Liver (tissue), 9 donors: ENCODE results near the gene DCAF11. TPM values are rescaled to one million over a fixed set of nuclear protein-coding genes. Genes with fewer than 3 reads are reported as not detected.

Source experiments
- DNase-seq: peaks from one replicate; pipeline ENCODE4 v3.0.0-alpha.2; 2017; ENCODE audit warnings: low spot score
- H3K27ac ChIP-seq, 2 donors: one replicate each; pipeline ENCODE4 v1.7.0; 2013; ENCODE audit warnings: inconsistent platforms in 2 of 2, low read length in 2 of 2, control low read depth in 1 of 2, low read depth in 1 of 2, mild to moderate bottlenecking in 1 of 2
- H3K27me3 ChIP-seq, 4 donors: one replicate each; pipeline versions ENCODE4 v1.6.1 to v1.7.0; 2013; ENCODE audit warnings: low read length in 3 of 4, inconsistent platforms in 1 of 4, mild to moderate bottlenecking in 1 of 4, moderate library complexity in 1 of 4; ENCODE audit not compliant: control insufficient read depth in 4 of 4, insufficient read depth in 4 of 4
- H3K36me3 ChIP-seq, 4 donors: one replicate each; pipeline versions ENCODE4 v1.6.1 to v1.7.0; 2013; ENCODE audit warnings: low read length in 3 of 4, mild to moderate bottlenecking in 3 of 4, low read depth in 1 of 4, moderate library complexity in 1 of 4; ENCODE audit not compliant: control insufficient read depth in 4 of 4, insufficient read depth in 3 of 4
- H3K4me1 ChIP-seq, 4 donors: one replicate each; pipeline versions ENCODE4 v1.6.1 to v1.7.0; 2013; ENCODE audit warnings: low read length in 3 of 4, mild to moderate bottlenecking in 3 of 4, moderate library complexity in 1 of 4; ENCODE audit not compliant: control insufficient read depth in 4 of 4, insufficient read depth in 4 of 4
- H3K4me3 ChIP-seq, 3 donors: one replicate each; pipeline versions ENCODE4 v1.6.1 to v1.7.0; 2013; ENCODE audit warnings: low read length in 3 of 3, control low read depth in 1 of 3, low read depth in 1 of 3, mild to moderate bottlenecking in 1 of 3
- H3K9ac ChIP-seq, 2 donors: one replicate each; pipeline ENCODE4 v1.7.0; 2013; ENCODE audit warnings: low read length in 2 of 2, mild to moderate bottlenecking in 2 of 2, moderate library complexity in 2 of 2, control low read depth in 1 of 2, low read depth in 1 of 2
- H3K9me3 ChIP-seq, 4 donors: one replicate each; pipeline versions ENCODE4 v1.6.1 to v1.7.0; 2013; ENCODE audit warnings: low read length in 3 of 4; ENCODE audit not compliant: control insufficient read depth in 4 of 4
- EGR1 ChIP-seq, 2 donors: IDR thresholded peaks; 2 replicates each; pipeline ENCODE4 v1.6.1; 2016 to 2018; ENCODE audit warnings: antibody characterized with exemption in 2 of 2, low read depth in 2 of 2
- FOXA1 ChIP-seq: IDR thresholded peaks from 2 replicates; pipeline ENCODE4 v1.6.1; 2016; ENCODE audit warnings: antibody characterized with exemption
- FOXA2 ChIP-seq: IDR thresholded peaks from 2 replicates; pipeline ENCODE4 v1.6.1; 2016; ENCODE audit warnings: antibody characterized with exemption
- GABPA ChIP-seq, 2 donors: IDR thresholded peaks in 1 of 2; conservative IDR thresholded peaks in 1 of 2; 2 replicates each; pipeline ENCODE4 v1.6.1; 2016; ENCODE audit warnings: antibody characterized with exemption in 2 of 2, mild to moderate bottlenecking in 1 of 2, moderate library complexity in 1 of 2
- HNF4A ChIP-seq, 2 donors: conservative IDR thresholded peaks; 2 replicates each; pipeline ENCODE4 v1.6.1; 2016; ENCODE audit warnings: antibody characterized with exemption in 2 of 2, mild to moderate bottlenecking in 2 of 2
- HNF4G ChIP-seq: IDR thresholded peaks from 2 replicates; pipeline ENCODE4 v1.6.1; 2016; ENCODE audit warnings: antibody characterized with exemption
- JUND ChIP-seq, 2 donors: IDR thresholded peaks; 2 replicates each; pipeline ENCODE4 v1.6.1; 2016; ENCODE audit warnings: antibody characterized with exemption in 2 of 2
- NR2F2 ChIP-seq: IDR thresholded peaks from 2 replicates; pipeline ENCODE4 v1.6.1; 2016; ENCODE audit warnings: antibody characterized with exemption
- RAD21 ChIP-seq, 2 donors: IDR thresholded peaks; 2 replicates each; pipeline ENCODE4 v1.6.1; 2016; ENCODE audit warnings: antibody characterized with exemption in 2 of 2, mild to moderate bottlenecking in 2 of 2
- RXRA ChIP-seq, 2 donors: IDR thresholded peaks; 2 replicates each; pipeline ENCODE4 v1.6.1; 2017 to 2018; ENCODE audit warnings: antibody characterized with exemption in 2 of 2, mild to moderate bottlenecking in 1 of 2
- SP1 ChIP-seq: IDR thresholded peaks from 2 replicates; pipeline ENCODE4 v1.6.1; 2018; ENCODE audit warnings: antibody characterized with exemption, mild to moderate bottlenecking
- TAF1 ChIP-seq: conservative IDR thresholded peaks from 2 replicates; pipeline ENCODE4 v1.6.1; 2016; ENCODE audit warnings: antibody characterized with exemption, mild to moderate bottlenecking
- YY1 ChIP-seq: IDR thresholded peaks from 2 replicates; pipeline ENCODE4 v1.6.1; 2016; ENCODE audit warnings: antibody characterized with exemption, mild to moderate bottlenecking
- WGBS: extraction: QIAGEN DNeasy Blood & Tissue Kit; methylation state at CpG from one replicate; pipeline ENCODE4 v1.1.7; 2013; 5-methylcytosine and 5-hydroxymethylcytosine counted together
- polyA plus RNA-seq, 2 donors: library from polyadenylated mRNA; stranded (reverse) in 1 of 2; unstranded in 1 of 2; fragments of 200-250 nt in 1 of 2; fragments of >200 nt in 1 of 2; fragmentation: Nextera tagmentation in 1 of 2; extraction: Ambion mirVana in 1 of 2; gene quantifications; one replicate each; pipeline versions ENCODE4 v1.2.1 to v1.2.3, GENCODE V29; 2013 to 2015
- total RNA-seq, 2 donors: library from RNA; depleted of rRNA; stranded (reverse); fragments of >200 nt; gene quantifications; one replicate each; pipeline ENCODE4 v1.2.3, GENCODE V29; 2014
- TF ChIP-seq, protein P1 (sequence below): IDR thresholded peaks from 2 replicates; pipeline ENCODE4 v1.6.1; 2016; ENCODE audit warnings: antibody characterized with exemption, mild to moderate bottlenecking
- TF ChIP-seq, protein P2 (sequence below): IDR thresholded peaks from 2 replicates; pipeline ENCODE4 v1.6.1; 2016; ENCODE audit warnings: antibody characterized with exemption
- TF ChIP-seq, protein P3 (sequence below): IDR thresholded peaks from 2 replicates; pipeline ENCODE4 v1.6.1; 2016; ENCODE audit warnings: antibody characterized with exemption
- TF ChIP-seq, protein P4 (sequence below): fragments of 150-350 bp; IDR thresholded peaks from 2 replicates; pipeline ENCODE4 v1.5.1; 2017; ENCODE audit warnings: improper control_type of control experiment, low read depth, low read length; ENCODE audit not compliant: missing input control
- TF ChIP-seq, protein P5 (sequence below): IDR thresholded peaks from 2 replicates; pipeline ENCODE4 v1.6.1; 2016; ENCODE audit warnings: antibody characterized with exemption
- donor health status: healthy.
- donor health status: healthy.
- donor health status: healthy.
- donor health status: healthy.
- donor health status: healthy.

Gene DCAF11
- total and polyA plus RNA-seq, 4 donors, result 30.1 to 312 (median 167) TPM

DNA sequence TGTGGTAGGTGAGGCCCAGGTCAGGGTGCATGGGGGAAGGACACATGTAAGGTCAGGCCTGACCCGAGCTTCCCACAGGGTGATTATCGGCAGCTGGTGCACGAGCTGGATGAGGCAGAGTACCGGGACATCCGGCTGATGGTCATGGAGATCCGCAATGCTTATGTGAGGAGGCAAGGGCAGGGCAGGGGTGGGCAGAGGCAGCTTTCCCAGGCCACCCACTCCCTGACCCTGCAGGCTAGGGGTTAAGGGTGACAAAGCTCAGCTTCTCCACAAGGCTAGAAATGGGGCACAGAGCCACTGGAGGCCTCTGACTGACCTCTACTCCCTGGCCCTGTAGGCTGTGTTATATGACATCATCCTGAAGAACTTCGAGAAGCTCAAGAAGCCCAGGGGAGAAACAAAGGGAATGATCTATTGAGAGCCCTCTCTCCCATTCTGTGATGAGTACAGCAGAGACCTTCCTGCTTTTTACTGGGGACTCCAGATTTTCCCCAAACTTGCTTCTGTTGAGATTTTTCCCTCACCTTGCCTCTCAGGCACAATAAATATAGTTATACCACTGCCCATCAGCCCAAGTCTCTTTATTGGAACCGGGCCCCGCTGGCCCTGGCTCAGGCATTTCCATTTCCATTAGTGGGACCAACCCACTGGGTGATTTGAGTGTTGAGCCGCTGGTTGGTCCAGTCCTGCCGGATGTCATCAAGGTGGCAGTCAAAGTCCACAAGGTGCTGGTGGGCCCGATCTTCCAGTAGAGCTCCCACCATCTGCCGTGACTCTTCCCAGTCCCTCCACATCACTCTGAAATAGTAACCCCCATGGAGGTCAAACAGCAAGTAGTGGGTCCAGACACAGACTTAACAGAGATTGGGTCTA lies 24.1 kb downstream of the DCAF11 start:
- WGBS, result 87% methylated on average over 13 of the region's 13 CpGs
- no peak overlapping the region for H3K27ac ChIP-seq
- DNase-seq, result no peak
- H3K4me3 ChIP-seq, result no peak overlapping the region
- H3K9ac ChIP-seq, result no peak overlapping the region
- TF ChIP-seq, protein P1, sequence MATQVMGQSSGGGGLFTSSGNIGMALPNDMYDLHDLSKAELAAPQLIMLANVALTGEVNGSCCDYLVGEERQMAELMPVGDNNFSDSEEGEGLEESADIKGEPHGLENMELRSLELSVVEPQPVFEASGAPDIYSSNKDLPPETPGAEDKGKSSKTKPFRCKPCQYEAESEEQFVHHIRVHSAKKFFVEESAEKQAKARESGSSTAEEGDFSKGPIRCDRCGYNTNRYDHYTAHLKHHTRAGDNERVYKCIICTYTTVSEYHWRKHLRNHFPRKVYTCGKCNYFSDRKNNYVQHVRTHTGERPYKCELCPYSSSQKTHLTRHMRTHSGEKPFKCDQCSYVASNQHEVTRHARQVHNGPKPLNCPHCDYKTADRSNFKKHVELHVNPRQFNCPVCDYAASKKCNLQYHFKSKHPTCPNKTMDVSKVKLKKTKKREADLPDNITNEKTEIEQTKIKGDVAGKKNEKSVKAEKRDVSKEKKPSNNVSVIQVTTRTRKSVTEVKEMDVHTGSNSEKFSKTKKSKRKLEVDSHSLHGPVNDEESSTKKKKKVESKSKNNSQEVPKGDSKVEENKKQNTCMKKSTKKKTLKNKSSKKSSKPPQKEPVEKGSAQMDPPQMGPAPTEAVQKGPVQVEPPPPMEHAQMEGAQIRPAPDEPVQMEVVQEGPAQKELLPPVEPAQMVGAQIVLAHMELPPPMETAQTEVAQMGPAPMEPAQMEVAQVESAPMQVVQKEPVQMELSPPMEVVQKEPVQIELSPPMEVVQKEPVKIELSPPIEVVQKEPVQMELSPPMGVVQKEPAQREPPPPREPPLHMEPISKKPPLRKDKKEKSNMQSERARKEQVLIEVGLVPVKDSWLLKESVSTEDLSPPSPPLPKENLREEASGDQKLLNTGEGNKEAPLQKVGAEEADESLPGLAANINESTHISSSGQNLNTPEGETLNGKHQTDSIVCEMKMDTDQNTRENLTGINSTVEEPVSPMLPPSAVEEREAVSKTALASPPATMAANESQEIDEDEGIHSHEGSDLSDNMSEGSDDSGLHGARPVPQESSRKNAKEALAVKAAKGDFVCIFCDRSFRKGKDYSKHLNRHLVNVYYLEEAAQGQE, result no peak
- TF ChIP-seq FOXA2 (no peak), FOXA1 (no peak), EGR1 (IDR thresholded peaks at IDR 0.05; ENCODE audit: low read depth in 2 of 2) (no peak), NR2F2 (no peak), JUND (IDR thresholded peaks at IDR 0.05) (no peak), RAD21 (IDR thresholded peaks at IDR 0.05) (no peak), TAF1 (no peak), RXRA (IDR thresholded peaks at IDR 0.05) (no peak), YY1 (no peak), HNF4G (no peak), HNF4A (conservative IDR thresholded peaks at IDR 0.05) (no peak), GABPA (IDR thresholded peaks at IDR 0.05 in 1 of 2, conservative IDR thresholded peaks at IDR 0.05 in 1 of 2) (no peak), SP1 (no peak)
- TF ChIP-seq, protein P2, sequence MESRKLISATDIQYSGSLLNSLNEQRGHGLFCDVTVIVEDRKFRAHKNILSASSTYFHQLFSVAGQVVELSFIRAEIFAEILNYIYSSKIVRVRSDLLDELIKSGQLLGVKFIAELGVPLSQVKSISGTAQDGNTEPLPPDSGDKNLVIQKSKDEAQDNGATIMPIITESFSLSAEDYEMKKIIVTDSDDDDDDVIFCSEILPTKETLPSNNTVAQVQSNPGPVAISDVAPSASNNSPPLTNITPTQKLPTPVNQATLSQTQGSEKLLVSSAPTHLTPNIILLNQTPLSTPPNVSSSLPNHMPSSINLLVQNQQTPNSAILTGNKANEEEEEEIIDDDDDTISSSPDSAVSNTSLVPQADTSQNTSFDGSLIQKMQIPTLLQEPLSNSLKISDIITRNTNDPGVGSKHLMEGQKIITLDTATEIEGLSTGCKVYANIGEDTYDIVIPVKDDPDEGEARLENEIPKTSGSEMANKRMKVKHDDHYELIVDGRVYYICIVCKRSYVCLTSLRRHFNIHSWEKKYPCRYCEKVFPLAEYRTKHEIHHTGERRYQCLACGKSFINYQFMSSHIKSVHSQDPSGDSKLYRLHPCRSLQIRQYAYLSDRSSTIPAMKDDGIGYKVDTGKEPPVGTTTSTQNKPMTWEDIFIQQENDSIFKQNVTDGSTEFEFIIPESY, result no peak
- TF ChIP-seq, protein P3, sequence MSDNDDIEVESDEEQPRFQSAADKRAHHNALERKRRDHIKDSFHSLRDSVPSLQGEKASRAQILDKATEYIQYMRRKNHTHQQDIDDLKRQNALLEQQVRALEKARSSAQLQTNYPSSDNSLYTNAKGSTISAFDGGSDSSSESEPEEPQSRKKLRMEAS, result no peak
- TF ChIP-seq, protein P4, sequence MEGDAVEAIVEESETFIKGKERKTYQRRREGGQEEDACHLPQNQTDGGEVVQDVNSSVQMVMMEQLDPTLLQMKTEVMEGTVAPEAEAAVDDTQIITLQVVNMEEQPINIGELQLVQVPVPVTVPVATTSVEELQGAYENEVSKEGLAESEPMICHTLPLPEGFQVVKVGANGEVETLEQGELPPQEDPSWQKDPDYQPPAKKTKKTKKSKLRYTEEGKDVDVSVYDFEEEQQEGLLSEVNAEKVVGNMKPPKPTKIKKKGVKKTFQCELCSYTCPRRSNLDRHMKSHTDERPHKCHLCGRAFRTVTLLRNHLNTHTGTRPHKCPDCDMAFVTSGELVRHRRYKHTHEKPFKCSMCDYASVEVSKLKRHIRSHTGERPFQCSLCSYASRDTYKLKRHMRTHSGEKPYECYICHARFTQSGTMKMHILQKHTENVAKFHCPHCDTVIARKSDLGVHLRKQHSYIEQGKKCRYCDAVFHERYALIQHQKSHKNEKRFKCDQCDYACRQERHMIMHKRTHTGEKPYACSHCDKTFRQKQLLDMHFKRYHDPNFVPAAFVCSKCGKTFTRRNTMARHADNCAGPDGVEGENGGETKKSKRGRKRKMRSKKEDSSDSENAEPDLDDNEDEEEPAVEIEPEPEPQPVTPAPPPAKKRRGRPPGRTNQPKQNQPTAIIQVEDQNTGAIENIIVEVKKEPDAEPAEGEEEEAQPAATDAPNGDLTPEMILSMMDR, result no peak
- TF ChIP-seq, protein P5, sequence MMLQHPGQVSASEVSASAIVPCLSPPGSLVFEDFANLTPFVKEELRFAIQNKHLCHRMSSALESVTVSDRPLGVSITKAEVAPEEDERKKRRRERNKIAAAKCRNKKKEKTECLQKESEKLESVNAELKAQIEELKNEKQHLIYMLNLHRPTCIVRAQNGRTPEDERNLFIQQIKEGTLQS, result no peak
- H3K9me3 ChIP-seq, result no peaks in the 10 kb centered on the region
- peaks cover 2 to 18% (median 15%) of the 10 kb centered on the region in 4 donors for H3K36me3 ChIP-seq
- peaks cover 4 to 46% (median 36%) of the 10 kb centered on the region in 4 donors for H3K4me1 ChIP-seq
- no peaks in the 10 kb centered on the region for H3K27me3 ChIP-seq
